Keratinocyte (primary cell): ENCODE results near the gene UBL5.

ENCODE experiments used
- CTCF ChIP-seq, 3 experiments: IDR thresholded peaks in 1 of 3; conservative IDR thresholded peaks in 1 of 3; optimal IDR thresholded peaks in 1 of 3; 2 replicates in 2 of 3; 3 replicates in 1 of 3; pipeline versions ENCODE3 to v1.5.1; 2011; ENCODE audit warnings: low read length in 3 of 3, mild to moderate bottlenecking in 3 of 3, moderate library complexity in 2 of 3, control low read depth in 1 of 3, inconsistent platforms in 1 of 3; ENCODE audit not compliant: insufficient read depth in 2 of 3; ENCODE audit errors: extremely low read depth in 1 of 3
- EZH2 ChIP-seq: IDR thresholded peaks from one replicate; pipeline ENCODE4 v1.6.1; 2012; ENCODE audit warnings: inconsistent platforms, mild to moderate bottlenecking, low read length, moderate library complexity

GRCh38 chr19:9839415-9839814 lies 11.7 kb downstream of the UBL5 start:
- TF ChIP-seq CTCF (optimal IDR thresholded peaks at IDR 0.05 in 1 of 3, IDR thresholded peaks at IDR 0.05 in 1 of 3, conservative IDR thresholded peaks at IDR 0.05 in 1 of 3; ENCODE audit: extremely low read depth in 1 of 3, insufficient read depth in 2 of 3, low read length in 3 of 3) (no peak), EZH2 (no peak)
